IgD-negative memory B cell (primary cell): Measurements from ENCODE around the gene METTL8. TPM values are rescaled to one million over a fixed set of nuclear protein-coding genes. Genes with fewer than 3 reads are reported as not detected.
"Not testable (repeated sequence)": the region's sequence is repeated elsewhere in the genome, so short reads cannot be mapped to it uniquely, and the experiment has no call there.

Source experiments
- H3K27ac Mint-ChIP-seq, 3 donors: one replicate each; pipeline ENCODE4 v1.8.0; 2020 to 2022; ENCODE audit warnings: mild to moderate bottlenecking in 3 of 3, mixed read lengths in 3 of 3, moderate library complexity in 1 of 3
- H3K27me3 Mint-ChIP-seq: one replicate; pipeline ENCODE4 v1.8.0; 2021; ENCODE audit warnings: mixed read lengths
- H3K36me3 Mint-ChIP-seq: one replicate; pipeline ENCODE4 v1.8.0; 2020; ENCODE audit warnings: mild to moderate bottlenecking, mixed read lengths
- H3K4me1 Mint-ChIP-seq, 3 donors: one replicate each; pipeline ENCODE4 v1.8.0; 2020 to 2022; ENCODE audit warnings: mixed read lengths in 3 of 3, mild to moderate bottlenecking in 1 of 3
- H3K4me3 Mint-ChIP-seq, 4 donors: one replicate each; pipeline ENCODE4 v1.8.0; 2020 to 2022; ENCODE audit warnings: mild to moderate bottlenecking in 4 of 4, mixed read lengths in 4 of 4, moderate library complexity in 3 of 4
- H3K9me3 Mint-ChIP-seq, 3 donors: one replicate each; pipeline ENCODE4 v1.8.0; 2020 to 2021; ENCODE audit warnings: mixed read lengths in 3 of 3, mild to moderate bottlenecking in 1 of 3
- polyA plus RNA-seq: library from polyadenylated mRNA; unstranded; fragments of 300-500 nt; fragmentation: Illumina TruSeq; gene quantifications from one replicate; pipeline ENCODE4 v1.2.3, GENCODE V29; 2021

METTL8 gene
- polyA plus RNA-seq, 1 donor from 2014 or later: 99.3 TPM

DNA sequence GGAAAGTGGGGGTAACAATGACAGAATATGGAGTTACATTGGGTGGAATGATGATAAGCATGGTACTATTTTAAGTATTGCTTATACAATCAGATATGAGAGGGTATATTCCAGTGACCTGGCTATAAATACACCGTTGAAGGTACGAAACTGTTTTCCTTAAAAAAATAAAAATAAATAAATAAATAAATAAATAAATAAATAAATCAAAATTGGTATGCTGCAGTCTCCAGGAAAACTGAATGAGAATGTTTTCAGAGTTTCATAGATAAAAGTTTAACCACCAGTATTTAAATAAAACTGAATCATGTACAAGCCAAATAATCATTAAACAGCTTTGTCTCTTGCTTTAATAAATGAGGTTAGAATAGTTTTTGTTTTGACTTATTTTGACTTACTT lies 71.4 kb downstream of the METTL8 start:
- H3K27me3 Mint-ChIP-seq: no peaks in the 10 kb centered on the region
- H3K4me3 Mint-ChIP-seq: no peak overlapping the region
- peaks cover 10% of the 10 kb centered on the region for H3K36me3 Mint-ChIP-seq
- H3K27ac Mint-ChIP-seq: no peak overlapping the region
- peaks cover 4 to 8% (median 7%) of the 10 kb centered on the region in 3 donors for H3K4me1 Mint-ChIP-seq
- H3K9me3 Mint-ChIP-seq: peaks cover 5 to 12% (median 6%) of the 10 kb centered on the region in 3 donors

DNA sequence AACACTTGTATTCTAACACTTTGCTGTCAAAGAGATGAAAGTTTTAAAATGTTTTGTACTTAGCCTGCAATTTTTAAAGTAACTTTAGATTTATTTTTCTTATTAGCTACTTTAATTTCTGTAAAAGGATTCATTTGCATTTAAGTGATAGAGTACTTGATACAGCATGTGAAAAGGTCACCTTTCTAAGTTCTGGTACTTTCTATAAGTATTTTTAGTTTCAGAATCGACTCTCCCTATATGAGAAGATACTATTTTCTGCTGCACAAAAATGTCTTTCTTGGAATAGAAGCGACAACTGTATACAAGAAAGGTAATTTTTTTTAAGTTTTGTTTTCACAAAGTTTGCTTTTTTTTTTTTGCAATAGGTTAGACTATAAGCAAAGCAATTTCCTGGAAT lies 72.9 kb downstream of the METTL8 start:
- Mint-ChIP-seq H3K27ac (no peak overlapping the region), H3K27me3 (no peaks in the 10 kb centered on the region), H3K4me1 (peaks cover 4 to 8% (median 7%) of the 10 kb centered on the region in 3 donors), H3K36me3 (peaks cover 4% of the 10 kb centered on the region), H3K9me3 (peaks cover 1 to 4% (median 2%) of the 10 kb centered on the region in 3 donors), H3K4me3 (no peak overlapping the region)

DNA sequence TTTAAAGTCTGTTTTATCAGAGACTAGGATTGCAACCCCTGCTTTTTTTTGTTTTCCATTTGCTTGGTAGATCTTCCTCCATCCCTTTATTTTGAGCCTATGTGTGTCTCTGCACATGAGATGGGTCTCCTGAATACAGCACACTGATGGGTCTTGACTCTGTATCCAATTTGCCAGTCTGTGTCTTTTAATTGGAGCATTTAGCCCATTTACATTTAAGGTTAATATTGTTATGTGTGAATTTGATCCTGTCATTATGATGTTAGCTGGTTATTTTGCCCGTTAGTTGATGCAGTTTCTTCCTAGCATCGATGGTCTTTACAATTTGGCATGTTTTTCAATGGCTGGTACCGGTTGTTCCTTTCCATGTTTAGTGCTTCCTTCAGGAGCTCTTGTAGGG lies 80.0 kb downstream of the METTL8 start:
- not testable (repeated sequence) for H3K27me3 Mint-ChIP-seq, H3K9me3 Mint-ChIP-seq, H3K36me3 Mint-ChIP-seq, H3K4me1 Mint-ChIP-seq, H3K27ac Mint-ChIP-seq, H3K4me3 Mint-ChIP-seq

DNA sequence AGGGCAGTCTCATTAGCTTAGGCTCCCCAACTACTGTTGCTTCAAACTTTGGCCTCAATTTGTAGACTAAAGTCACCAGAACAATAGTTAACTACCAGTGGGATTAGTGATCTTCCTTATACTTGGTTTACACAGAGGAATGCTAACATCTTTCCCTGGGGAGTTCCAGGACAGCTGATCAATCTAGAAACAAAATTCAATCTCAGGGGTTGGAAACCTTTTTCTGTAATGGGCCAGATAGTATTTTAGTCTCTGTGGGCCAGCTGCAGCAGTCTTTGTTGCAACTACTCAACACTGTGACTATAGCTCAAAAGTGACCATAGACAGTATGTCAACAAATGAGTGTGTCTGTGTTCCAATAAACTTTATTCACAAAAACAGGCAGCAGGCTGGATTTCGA lies 85.7 kb downstream of the METTL8 start:
- Mint-ChIP-seq H3K27me3 (no peaks in the 10 kb centered on the region), H3K9me3 (peaks cover 0 to 10% (median 0%) of the 10 kb centered on the region in 3 donors), H3K4me1 (peaks cover 10 to 23% (median 23%) of the 10 kb centered on the region in 3 donors), H3K36me3 (peaks cover 2% of the 10 kb centered on the region), H3K27ac (peak overlapping the region in 2 of 3 donors; percentile 24 to 27), H3K4me3 (no peak overlapping the region)

DNA sequence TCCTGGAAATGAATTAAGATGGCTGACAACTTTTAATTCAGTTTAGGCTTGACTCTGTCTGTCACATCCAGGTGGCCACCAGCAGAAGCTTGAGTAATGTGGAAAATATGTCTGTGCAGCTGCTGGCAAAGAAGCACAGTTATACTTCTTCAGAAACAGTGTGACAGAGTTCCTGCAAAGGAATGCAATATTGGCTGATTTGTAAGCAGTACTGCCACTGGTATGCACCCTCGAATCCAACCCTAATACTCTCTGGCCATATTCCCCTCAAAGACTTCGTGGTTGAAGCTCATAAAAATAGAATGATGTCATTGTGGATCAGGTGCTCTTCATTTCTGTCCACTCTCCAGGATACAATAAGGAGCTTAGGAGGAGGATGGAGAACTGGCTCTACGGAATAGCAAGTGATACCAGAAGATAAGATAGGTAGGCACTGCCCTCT lies 86.2 kb downstream of the METTL8 start:
- Mint-ChIP-seq H3K4me3 (no peak overlapping the region), H3K36me3 (no peaks in the 10 kb centered on the region), H3K27me3 (no peaks in the 10 kb centered on the region), H3K9me3 (peaks cover 0 to 10% (median 0%) of the 10 kb centered on the region in 3 donors), H3K4me1 (peaks cover 10 to 25% (median 23%) of the 10 kb centered on the region in 3 donors), H3K27ac (no peak overlapping the region)

DNA sequence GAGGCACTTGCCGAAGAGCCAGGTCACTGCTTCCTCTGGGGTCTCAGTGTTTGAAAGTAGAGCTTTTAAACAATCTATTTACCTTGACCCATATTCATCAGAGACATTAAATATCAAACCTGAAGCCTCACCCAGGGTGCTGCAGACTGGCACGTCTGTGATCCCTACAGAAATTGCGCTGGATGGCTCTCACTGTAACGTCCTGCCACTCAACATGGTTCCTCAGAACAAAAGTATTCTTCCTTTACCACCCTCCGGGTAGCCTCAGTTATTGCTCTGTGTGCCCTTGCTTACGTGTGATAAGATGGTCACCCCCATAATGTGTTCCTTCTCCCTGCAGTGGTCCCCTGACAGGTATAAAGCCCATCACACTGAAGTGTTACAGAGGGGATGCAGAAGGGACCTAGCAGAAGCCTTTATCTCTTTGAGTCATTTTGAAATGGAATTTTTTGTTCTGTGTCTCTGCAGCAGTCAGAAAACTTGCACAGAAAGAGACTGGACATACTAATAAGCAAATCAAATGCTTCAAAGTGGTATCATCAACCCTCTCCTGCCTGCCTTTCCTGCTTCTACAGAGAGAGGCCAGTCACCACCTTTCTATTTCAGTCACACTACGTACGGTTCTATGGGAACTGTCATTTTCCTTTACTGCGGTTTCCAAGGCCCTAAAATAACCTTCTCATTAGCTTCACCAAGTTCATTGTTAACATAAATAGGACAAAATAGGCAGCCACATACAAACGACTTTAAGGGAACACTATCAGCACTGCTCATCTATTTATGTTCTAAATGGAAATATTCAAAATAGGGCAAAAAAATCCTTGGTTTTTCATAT lies 86.8 kb downstream of the METTL8 start:
- peak overlapping the region in 2 of 3 donors; percentile 50 to 88 for H3K27ac Mint-ChIP-seq
- peak overlapping the region in 2 of 4 donors; percentile 3 to 20 for H3K4me3 Mint-ChIP-seq
- H3K36me3 Mint-ChIP-seq: no peaks in the 10 kb centered on the region
- H3K9me3 Mint-ChIP-seq: peaks cover 0 to 10% (median 0%) of the 10 kb centered on the region in 3 donors
- H3K27me3 Mint-ChIP-seq: no peaks in the 10 kb centered on the region
- H3K4me1 Mint-ChIP-seq: peaks cover 12 to 29% (median 25%) of the 10 kb centered on the region in 3 donors

DNA sequence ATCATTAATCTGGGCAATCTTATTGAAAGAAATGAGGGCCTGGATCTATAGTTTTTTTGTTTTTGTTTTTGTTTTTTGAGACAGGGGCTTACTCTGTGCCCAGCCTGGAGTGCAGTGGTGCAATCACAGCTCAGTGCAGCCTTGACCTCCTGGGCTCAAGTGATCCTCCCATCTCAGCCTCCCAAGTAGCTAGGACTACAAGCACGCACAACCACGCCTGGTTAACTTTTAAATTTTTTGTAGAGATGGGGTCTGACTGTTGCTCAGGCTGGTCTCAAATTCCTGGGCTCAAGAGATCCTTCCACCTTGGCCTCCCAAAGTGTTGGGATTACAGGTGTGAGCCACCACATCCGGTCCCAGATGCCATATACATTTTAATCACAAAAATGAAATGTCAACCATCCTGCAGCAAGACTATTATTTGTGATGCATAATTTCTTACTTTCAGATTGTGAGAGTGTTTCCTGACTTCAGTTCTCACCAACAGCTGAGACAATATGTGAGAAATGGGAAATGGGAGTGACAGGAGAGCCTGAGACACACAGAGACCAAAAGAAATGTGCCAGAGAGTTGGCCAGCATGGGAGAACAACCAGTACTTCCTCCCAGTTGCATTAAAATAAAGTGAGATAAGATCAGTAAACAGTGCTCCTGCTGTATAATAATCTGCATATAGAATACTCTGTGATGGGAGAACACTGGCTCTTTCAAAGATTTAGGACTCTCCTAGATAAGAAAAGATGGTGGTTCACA lies 87.6 kb downstream of the METTL8 start:
- Mint-ChIP-seq H3K9me3 (peaks cover 0 to 6% (median 0%) of the 10 kb centered on the region in 3 donors), H3K27ac (peak overlapping the region in 2 of 3 donors; percentile 47 to 50), H3K27me3 (no peaks in the 10 kb centered on the region), H3K36me3 (no peaks in the 10 kb centered on the region), H3K4me3 (no peak overlapping the region), H3K4me1 (peaks cover 13 to 29% (median 25%) of the 10 kb centered on the region in 3 donors)

DNA sequence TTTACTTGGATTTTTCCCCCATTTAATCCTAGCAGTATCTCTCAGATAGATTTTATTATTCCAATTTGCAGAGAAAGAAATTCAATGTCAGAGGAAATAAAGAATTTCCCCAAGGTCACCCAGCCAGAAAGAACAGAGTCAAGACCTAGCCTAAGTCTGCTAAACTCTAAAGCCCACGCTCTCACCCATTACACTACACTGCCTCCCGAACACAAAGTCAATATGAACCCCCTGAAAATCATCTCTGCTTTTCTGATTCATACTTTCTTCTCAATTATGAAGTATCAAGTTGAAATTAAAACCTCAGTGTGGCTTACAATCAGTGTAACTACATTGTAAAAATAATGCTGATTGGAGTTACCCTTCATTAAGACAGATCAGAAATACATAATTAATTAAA lies 89.6 kb downstream of the METTL8 start:
- Mint-ChIP-seq H3K4me3 (no peak overlapping the region), H3K27ac (peak overlapping the region in 1 of 3 donors; percentile 92), H3K27me3 (no peaks in the 10 kb centered on the region), H3K36me3 (no peaks in the 10 kb centered on the region), H3K4me1 (peaks cover 13 to 31% (median 27%) of the 10 kb centered on the region in 3 donors), H3K9me3 (no peaks in the 10 kb centered on the region)

DNA sequence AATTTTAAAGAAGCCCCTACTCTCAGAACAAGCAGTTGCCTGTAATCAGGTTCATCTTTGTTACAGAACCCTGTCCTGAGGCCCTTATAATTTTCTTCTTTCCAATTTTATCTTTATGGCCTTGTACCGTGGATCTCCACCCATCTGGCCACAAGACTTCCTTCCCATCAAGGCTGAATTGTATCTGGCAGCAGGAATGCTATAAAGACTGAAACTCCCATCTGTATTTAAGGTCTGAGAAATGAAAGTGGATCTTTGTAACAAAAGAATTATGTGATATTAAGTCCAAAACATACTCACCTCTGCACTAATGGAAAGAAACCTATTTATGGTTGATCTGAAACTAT lies 91.8 kb downstream of the METTL8 start:
- Mint-ChIP-seq H3K27ac (peak overlapping the region in 1 of 3 donors; percentile 25), H3K4me1 (peaks cover 14 to 29% (median 23%) of the 10 kb centered on the region in 3 donors), H3K4me3 (peak overlapping the region in 1 of 4 donors; percentile 14), H3K9me3 (no peaks in the 10 kb centered on the region), H3K27me3 (no peaks in the 10 kb centered on the region), H3K36me3 (no peaks in the 10 kb centered on the region)

DNA sequence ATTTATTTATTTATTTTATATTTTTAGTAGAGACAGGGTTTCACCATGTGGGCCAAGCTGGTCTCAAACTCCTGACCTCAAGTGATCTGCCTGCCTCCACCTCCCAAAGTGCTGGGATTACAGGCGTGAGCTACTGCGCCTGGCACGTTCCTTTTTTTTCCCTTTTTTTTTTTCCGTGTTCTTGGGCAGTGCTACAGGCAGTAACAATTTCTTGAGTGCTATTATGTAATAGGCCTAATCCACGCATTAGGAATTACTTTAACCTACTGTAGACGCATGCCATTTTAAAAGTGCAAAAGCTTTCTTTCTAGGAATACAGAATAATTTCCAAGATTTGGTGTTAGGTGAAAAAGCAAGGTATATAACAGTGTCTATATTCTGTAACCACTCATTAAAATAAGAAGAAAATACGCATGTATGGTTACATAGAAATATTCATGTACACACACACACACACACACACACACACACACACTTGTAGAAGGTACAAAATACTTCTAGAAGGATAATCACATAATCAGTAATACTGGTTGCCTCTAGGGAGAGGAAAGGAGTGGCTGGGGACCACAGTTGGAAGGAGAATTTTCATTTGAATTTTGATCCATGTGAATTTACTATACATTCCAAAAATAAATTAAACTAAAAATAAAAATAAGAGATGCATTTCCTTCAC lies 92.3 kb downstream of the METTL8 start:
- Mint-ChIP-seq H3K9me3 (no peaks in the 10 kb centered on the region), H3K36me3 (no peaks in the 10 kb centered on the region), H3K4me1 (peaks cover 12 to 28% (median 18%) of the 10 kb centered on the region in 3 donors), H3K4me3 (no peak overlapping the region), H3K27me3 (no peaks in the 10 kb centered on the region), H3K27ac (no peak overlapping the region)

DNA sequence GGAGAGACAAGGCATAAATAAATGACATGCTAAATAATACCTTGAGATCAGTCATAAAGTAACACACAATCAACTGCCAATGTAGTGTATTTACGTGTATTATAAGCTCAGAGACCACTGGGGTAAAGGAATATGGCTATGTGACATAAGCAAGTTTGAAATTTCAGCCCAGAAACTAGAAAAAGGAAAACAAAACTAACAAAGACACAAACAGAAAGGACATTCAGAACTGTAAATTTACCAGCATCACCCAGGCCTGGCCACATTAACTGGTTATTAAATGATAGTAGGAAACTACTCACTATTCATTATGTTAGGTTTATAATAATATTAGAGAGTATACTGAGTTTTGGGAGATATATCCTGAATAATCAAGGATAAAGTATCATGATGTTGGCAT lies 98.8 kb downstream of the METTL8 start:
- no peaks in the 10 kb centered on the region for H3K9me3 Mint-ChIP-seq
- peak overlapping the region in 2 of 4 donors; percentile 0 to 21 for H3K4me3 Mint-ChIP-seq
- peak overlapping the region in 2 of 3 donors; percentile 77 to 80 for H3K27ac Mint-ChIP-seq
- peaks cover 22 to 40% (median 29%) of the 10 kb centered on the region in 3 donors for H3K4me1 Mint-ChIP-seq
- H3K27me3 Mint-ChIP-seq: no peaks in the 10 kb centered on the region
- H3K36me3 Mint-ChIP-seq: peaks cover 2% of the 10 kb centered on the region

DNA sequence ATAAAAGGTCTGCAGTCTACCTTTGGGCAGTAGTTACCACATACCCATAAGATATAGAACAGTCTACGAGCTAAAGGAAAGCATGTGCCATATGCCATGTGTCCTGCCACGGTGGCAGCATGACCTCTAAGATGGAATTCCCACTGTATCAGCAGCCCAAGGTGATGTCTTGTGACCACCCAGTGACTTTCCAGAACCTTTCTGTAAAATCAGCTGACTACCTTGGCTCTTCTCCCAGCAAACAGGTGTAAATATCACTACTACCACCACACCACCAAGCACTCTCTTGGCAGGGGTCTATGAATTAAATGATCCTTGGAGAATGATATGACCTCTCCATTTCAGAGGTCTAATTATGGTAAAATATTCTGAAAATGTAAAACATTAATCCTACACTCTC lies 99.6 kb downstream of the METTL8 start:
- H3K27ac Mint-ChIP-seq: peak overlapping the region in 1 of 3 donors; percentile 77
- no peaks in the 10 kb centered on the region for H3K27me3 Mint-ChIP-seq
- H3K4me3 Mint-ChIP-seq: peak overlapping the region in 1 of 4 donors; percentile 21
- no peaks in the 10 kb centered on the region for H3K9me3 Mint-ChIP-seq
- peaks cover 2% of the 10 kb centered on the region for H3K36me3 Mint-ChIP-seq
- peaks cover 26 to 44% (median 32%) of the 10 kb centered on the region in 3 donors for H3K4me1 Mint-ChIP-seq

DNA sequence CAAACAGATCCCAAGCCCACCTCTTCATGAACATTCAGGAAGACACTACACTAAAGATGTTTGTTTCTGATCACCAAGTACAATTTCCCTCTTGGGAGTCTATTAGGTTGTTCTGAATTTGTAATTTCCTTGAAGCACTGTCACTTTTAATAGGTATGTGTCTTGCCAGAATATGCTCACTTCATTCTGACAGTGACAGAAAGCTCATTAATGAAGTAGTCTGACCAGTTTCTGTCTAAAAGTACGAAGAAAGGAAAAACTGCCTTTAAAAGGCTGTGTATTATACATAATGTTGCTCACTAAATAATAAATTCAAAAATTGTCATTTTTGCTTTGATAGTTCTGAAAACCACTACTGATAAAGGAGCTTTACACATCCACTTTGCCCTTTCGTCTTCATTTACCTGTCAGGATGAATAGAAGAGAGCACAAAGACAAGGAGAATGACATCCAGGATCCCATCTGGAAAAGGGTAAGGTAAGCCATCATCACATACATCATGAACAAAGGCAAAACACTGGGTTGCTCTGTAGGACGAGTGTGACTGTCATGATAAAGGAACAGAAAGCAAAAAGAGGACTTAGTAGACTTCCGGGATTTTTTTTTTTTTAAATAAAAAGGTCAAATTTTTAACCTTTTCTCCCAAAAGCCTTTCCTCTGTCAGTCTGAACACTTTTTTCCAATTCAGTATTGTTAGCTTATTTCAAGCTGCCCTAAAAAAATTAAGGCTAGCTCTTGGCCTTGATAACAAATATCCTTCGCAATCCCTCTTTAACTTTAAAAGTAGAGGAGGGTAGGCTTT lies 103.4 kb downstream of the METTL8 start:
- H3K4me3 Mint-ChIP-seq: peak overlapping the region; percentile 65 to 86 (median 70)
- H3K27me3 Mint-ChIP-seq: no peaks in the 10 kb centered on the region
- no peaks in the 10 kb centered on the region for H3K9me3 Mint-ChIP-seq
- peaks cover 41 to 47% (median 43%) of the 10 kb centered on the region in 3 donors for H3K4me1 Mint-ChIP-seq
- H3K36me3 Mint-ChIP-seq: peaks cover 6% of the 10 kb centered on the region
- H3K27ac Mint-ChIP-seq: peak overlapping the region; percentile 68 to 92 (median 88)

DNA sequence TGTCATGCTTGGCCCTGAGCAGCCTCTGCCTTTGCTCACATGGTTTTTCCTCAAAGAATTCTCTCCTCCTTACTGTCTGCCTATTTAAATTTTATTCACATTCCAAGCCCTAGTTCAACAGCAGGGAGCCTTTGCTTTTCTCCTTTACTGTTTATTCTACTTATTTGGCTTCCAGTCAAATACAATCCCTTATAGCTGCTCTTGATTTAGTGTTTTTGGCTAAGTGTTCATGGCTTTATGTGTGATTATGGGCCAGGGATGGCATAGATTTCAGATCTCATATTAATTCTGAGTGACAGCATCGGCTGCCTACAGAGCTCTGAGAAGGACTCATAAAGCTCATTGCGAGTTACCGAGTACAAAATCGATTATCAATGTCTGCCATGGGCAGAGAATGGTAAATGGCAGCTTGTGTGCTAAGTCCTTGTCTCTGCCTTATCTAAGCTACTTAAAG lies 106.7 kb downstream of the METTL8 start:
- H3K36me3 Mint-ChIP-seq: peaks cover 4% of the 10 kb centered on the region
- H3K27me3 Mint-ChIP-seq: no peaks in the 10 kb centered on the region

More for the DNA sequence above, 106.7 kb downstream of the METTL8 start:
- Mint-ChIP-seq H3K9me3 (no peaks in the 10 kb centered on the region), H3K4me1 (peaks cover 45 to 52% (median 46%) of the 10 kb centered on the region in 3 donors), H3K27ac (peak overlapping the region; percentile 93 to 97 (median 96)), H3K4me3 (peak overlapping the region; percentile 19 to 91 (median 82))
